ENCODE results near the gene FZD10.

Gene FZD10

GRCh38 chr12:130132831-130133511, 29.3 kb upstream of the FZD10 start:
- no peak for DNase-seq

DNA sequence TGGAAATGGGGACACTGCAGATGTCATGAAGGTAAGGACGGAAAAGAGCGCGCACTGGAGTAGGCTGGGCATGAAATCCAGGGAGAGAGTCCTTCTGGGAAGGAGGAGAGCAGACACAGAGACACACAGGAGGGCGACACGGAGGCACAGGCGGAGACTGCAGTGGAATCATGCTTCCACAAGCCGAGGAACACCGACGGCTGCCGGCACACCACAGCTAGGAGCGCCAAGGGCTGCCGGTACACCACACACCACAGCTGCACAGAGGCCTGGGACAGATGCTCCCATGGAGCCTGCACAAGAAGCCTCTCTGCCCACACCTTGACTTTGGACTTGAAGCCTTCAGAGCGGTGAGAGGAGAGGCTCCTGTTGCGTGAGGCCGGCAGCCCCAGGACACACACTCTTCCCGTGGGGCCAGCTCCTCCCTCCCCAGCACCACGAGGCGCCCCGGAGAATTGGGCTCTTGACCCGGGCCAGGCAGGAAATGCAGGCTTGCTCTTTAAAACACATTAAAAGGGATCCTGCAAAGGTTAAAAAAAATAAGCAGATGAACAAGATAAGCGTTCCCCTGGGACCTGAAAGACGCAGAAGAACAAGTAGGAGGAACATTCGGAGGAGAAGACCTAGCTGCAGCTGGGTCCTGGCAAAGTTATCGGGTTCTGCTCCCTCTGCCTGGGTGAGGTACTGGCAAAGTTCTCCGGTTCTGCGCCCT, 28.3 kb upstream of the FZD10 start:
- DNase-seq = no peak

DNA sequence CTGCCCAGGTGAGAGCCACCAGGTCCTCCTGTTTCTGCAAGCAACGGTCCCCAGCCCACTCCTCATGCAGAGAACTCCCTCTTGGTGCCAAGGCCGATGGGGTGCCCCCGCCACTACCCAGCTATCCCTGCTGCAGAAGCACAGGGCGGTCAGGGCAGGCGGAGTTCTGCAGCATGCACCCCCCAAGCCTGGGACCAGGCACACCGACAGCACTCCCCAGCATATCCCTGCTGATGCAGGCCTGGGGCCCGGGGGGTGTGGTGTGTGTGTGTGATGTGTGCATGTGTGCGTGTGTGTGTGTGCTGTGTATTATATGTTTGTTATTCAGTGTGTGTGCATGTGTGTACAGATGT, 27.7 kb upstream of the FZD10 start:
- no peak for DNase-seq

GRCh38 chr12:130136509-130137039, 25.7 kb upstream of the FZD10 start:
- DNase-seq = no peak

DNA sequence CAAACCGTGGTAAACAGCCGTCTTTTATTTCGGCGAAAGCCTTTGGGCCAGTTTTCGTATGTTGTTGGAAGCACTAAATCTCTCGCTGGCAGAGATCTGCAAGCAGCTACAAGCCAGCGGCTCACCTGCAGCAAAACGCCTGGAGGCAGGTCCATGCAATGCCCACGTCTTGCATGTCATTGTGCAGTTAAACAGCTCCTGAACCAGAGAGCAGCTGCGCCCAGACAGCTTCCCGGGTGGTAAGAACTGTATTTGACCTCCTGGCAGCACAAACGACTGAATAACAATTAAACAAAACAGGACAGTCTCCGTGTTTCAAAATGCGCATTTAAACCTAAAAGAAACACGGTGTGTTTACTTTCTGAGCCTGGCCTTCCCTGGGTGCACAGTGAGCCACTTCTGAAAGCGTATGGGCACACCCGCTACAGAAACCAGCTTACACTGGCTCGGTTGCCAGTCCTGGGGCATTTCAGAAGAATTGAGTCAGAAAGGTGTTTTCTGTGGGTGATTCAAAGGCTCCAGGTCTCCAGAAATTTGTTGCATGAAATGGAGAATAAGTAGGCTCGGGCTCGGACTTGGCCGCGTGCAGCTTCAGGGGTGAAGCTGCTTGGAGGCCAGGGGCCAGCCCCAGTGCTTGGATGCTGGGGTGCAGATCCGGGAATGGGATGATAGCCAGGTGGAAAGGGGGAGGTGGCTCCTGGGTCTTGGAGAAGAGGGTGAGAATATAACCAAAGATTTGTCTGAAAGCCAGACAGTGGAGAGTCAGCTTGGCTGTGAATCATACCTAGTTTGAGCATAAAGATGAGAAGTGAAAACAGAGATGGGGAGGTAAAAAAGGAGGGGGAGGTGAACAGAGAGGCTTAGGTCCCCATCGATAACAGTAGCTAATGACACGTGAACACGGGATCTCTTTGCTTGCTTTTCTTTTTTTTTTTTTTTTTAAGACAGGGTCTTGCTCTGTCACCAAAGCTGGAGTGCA, 24.9 kb upstream of the FZD10 start:
- no peak for DNase-seq

GRCh38 chr12:130138478-130138877, 23.8 kb upstream of the FZD10 start:
- no peak for DNase-seq

GRCh38 chr12:130139567-130140421, 22.5 kb upstream of the FZD10 start:
- no peak for DNase-seq

GRCh38 chr12:130141105-130141504, 21.2 kb upstream of the FZD10 start:
- DNase-seq = no peak

DNA sequence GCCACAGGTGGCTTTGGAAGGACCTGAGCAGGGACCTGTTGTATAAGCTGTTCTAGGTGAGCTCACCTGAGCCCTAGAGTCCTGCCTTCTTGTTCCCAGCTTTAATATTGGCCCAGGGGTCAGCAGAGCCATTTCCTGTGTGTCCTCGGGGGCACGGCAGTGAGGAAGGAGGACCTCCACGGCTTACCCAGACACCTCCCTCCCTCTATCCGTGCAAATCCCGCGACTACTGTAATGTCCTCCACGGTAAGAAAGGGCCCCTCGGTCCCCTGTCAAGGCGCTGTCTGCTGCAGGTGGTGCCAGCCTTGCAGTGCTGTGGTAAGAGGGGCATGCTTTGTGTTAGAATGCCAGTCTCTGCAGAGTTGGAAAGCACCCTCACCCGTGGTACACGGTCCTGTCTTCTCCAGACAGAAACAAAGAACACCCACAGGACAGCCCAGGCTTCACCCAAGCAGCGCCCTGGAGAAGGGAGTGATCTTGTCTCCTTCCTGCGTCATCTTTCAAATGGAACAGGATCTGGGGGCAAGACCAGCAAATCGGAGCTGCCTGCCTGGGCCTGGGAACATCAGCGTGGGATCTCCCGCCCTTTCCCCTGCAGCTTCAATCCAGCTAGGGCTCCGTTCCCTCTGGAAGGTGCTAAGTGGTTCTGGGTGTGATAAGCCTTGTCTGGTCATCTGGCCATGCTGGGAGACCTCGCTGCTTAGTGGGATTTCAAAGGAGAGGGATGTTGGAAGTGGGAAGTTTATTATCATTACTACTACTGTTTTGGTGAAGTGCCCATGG, 20.2 kb upstream of the FZD10 start:
- DNase-seq = no peak

DNA sequence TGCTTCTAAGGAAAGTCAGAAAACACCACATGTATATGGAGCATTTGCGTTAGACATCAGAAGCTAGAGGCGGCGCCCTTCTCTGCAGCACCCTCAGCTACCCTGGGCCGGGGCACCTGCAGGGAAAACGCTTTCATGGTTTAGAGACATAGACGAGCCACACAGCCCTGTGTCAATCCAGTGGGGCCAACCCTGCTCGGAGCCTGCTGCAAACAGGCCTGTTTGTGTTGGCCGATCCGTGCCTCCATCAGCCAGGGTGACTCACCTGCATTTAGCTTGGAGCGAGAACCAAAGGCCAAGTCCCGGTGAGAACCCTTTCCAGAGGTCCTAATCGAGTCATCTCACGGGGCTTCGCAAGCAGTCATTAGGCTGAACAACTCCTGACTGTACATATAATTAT, 19.5 kb upstream of the FZD10 start:
- DNase-seq = no peak

DNA sequence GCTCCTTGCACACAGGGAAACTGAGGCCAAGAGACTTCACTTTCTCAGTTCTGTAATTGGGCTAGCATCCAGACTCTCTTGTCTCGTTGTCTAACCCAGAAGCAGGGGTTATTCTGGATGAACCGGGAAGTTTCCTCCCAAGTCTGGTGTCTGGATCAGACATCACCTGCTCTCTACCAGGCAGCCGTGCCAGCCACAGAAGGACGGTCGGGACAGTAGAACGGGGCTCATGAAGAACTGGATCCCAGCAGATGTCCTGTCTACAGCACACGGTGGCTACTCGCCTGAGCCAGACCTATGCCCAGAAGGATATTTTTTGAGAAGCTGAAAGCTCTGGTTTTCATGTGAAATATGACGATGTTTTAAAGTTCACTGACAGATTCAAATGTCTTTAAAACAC, 19.1 kb upstream of the FZD10 start:
- DNase-seq = no peak

DNA sequence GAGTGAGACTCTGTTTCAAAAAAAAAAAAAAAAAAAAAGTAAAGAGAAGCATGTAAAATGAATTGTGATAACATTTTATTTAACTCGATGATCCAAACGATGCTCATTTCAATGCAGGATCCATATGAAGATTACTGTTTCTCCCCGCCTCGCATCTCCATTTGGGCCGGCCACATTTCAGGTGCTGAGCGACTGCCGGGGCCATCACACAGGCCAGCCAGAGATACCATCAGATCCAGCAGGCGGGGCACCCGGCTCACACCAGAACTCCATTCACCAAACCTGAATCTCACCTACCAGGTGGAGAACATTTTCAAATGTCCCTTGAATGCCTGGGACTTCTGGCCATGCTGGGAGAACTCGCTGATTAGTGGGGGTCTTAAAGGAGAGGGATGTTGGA, 18.0 kb upstream of the FZD10 start:
- no peak for DNase-seq

DNA sequence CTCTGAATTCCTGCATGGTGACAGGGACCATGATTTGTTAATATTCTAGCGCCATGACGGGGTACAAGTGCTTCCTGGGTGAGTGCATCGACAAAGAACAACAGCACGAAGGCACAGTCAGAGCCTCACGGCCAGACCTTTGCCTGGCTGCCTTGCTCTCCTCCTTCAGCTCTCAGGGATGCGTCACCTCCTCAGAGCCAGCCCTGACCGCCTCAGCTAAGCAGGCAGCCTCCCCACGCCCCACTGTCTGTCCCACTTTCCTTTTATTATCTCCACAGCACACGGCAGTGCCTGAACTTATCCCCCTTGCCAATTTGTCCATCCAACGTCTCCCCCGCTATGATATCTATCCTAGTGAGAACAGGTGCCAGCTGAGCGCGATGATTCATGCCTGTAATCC, 16.5 kb upstream of the FZD10 start:
- DNase-seq = no peak

DNA sequence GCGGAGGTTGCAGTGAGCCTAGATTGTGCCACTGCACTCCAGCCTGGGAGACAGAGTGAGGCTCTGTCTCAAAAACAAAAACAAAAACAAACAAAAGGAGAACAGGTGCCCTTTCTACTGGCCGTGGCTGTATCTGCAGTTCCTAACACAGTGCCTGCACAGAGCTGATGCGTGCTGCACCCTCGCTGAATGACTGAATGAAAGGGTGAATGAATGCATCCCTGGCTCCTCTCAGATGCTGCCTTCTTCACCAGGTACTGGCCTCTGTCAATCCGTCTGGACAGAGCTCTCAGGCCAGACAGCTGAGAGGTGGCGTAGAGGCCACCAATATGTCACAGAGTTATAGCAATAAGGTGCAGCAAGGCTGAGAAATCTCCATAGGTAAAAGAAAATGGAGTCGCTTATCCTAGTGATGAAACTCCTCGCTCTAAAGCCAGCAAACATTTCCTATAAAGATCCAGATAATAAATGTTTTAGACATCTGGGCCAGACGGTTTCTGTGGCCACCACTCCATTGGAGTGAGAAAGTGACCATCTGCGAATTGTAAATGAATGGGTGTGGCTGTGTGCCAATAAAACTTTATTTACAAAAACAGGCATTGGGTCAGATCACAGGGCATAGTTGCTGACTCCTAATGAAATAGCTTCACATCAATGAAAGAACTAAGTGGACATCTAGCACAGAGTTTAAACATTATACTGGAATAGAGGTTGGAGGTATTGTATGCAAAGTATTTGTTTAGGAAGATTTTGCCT, 15.9 kb upstream of the FZD10 start:
- no peak for DNase-seq

DNA sequence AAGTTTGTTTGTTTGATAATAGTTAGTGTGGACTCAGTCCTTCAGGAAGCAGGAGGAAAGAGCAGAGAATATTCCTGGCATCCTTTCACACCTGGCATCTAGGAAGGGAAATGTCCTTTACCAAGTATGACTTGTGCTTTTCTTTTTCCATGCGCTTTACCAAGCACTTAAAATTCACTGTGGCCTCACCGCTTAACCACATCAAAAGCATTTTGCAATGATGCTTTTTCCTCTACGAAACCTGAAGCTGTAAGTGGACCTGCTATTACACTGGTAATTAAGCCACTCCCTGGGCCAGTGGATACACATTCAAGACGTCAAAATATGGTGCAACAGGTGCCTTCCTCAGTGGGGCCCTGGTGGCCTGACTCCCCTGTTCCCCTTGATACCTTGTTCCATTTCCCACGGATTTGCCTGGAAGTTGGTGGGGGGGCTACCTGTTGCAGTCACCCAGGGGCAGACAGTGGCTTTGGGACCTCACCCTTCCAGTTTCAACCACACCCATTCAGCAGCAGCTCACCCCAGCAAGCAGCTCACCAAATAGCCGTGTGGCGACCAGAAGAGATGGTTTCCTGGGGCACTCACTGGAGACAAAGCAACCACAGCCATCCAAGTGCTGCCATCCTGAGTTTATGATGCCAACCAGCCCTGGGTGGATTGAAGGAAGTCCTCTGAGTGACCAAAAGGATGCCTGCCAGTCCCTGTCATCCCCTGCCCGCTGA, 14.2 kb upstream of the FZD10 start:
- no peak for DNase-seq

GRCh38 chr12:130151846-130152245, 10.4 kb upstream of the FZD10 start:
- no peak for DNase-seq

GRCh38 chr12:130152386-130152785, 9.9 kb upstream of the FZD10 start:
- DNase-seq = no peak

GRCh38 chr12:130153803-130154202, 8.5 kb upstream of the FZD10 start:
- no peak for DNase-seq

- no peak for DNase-seq
Measured at GRCh38 chr12:130154276-130155070, 7.8 kb upstream of the FZD10 start.
